ENCODE results near the gene LDLRAD4.

- no peak for TF ChIP-seq CTCF (conservative IDR thresholded peaks at IDR 0.05; ENCODE audit: low read depth, low read length)
- no peak for TF ChIP-seq EZH2 (IDR thresholded peaks at IDR 0.05; ENCODE audit: low read length, unreplicated experiment)
Measured at GRCh38 chr18:13237641-13238040, 19.1 kb downstream of the LDLRAD4 start.
